Mononuclear cell (primary cell): ENCODE data around the gene CDHR5. TPM values are rescaled to one million over a fixed set of nuclear protein-coding genes. Genes with fewer than 3 reads are reported as not detected.
"Not testable (repeated sequence)": the region's sequence is repeated elsewhere in the genome, so short reads cannot be mapped to it uniquely, and the experiment has no call there.

Source experiments
- H3K27me3 ChIP-seq: 2 replicates; pipeline ENCODE4 v1.6.0; 2011; ENCODE audit warnings: low read length, control low read depth; ENCODE audit not compliant: insufficient read depth
- H3K4me1 ChIP-seq: 2 replicates; pipeline ENCODE4 v1.5.1; 2011; ENCODE audit warnings: mild to moderate bottlenecking, low read length, control low read depth; ENCODE audit not compliant: insufficient read depth
- H3K4me3 ChIP-seq: 2 replicates; pipeline ENCODE4 v1.5.1; 2011; ENCODE audit warnings: mild to moderate bottlenecking, low read length, moderate library complexity
- H3K9me3 ChIP-seq: 2 replicates; pipeline ENCODE4 v1.5.1; 2011; ENCODE audit warnings: low read depth, mild to moderate bottlenecking, control low read depth, low read length
- total RNA-seq: library from RNA; depleted of rRNA; stranded (reverse); fragments of >200 nt; gene quantifications from one replicate; pipeline ENCODE4 v1.2.3, GENCODE V29; 2012

Gene CDHR5
- total RNA-seq: 0.10 TPM

- Histone ChIP-seq H3K4me1 (peaks cover 10% of the 10 kb centered on the region), H3K27me3 (peaks cover 4% of the 10 kb centered on the region), H3K4me3 (no peak within 1 kb of the TSS), H3K9me3 (no peaks in the 10 kb centered on the region)
These were observed at the start of gene CDHR5 for GRCh38 chr11:624705-625635. Gene CDHR5 (minus strand): TSS chr11:624955. CDS start chr11:624902, 53 bp downstream.

DNA sequence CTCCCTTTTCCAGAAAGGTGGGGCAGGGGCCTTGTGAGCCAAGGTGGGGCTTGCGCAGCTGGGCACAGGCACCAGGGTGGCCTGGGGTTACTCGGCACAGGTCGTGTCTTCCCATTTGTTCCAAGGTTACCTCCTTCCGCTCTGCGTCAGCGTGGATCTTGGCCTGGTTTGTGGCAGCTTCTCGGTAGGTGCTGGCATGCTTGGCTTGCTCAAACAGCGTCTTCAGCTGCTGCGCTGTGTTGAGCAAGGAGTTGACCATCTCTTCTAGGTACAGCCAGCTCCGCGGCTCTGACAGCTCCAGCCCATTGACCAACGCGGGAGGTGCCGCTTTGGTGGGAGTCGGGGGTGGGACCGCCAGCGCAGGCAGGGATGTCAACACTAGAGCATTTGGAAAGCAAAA lies 49.7 kb upstream of the CDHR5 start:
- Histone ChIP-seq H3K4me3 (no peak overlapping the region), H3K9me3 (no peaks in the 10 kb centered on the region), H3K27me3 (no peaks in the 10 kb centered on the region), H3K4me1 (no peaks in the 10 kb centered on the region)

- no peaks in the 10 kb centered on the region for H3K9me3 ChIP-seq
- H3K4me3 ChIP-seq: no peak overlapping the region
- H3K27me3 ChIP-seq: no peaks in the 10 kb centered on the region
- H3K4me1 ChIP-seq: no peaks in the 10 kb centered on the region
These were observed 49.1 kb upstream of the CDHR5 start for GRCh38 chr11:673866-674265.

GRCh38 chr11:665704-666281 lies 41.0 kb upstream of the CDHR5 start:
- Histone ChIP-seq H3K27me3 (no peaks in the 10 kb centered on the region), H3K9me3 (no peaks in the 10 kb centered on the region), H3K4me1 (no peaks in the 10 kb centered on the region), H3K4me3 (no peak overlapping the region)

DNA sequence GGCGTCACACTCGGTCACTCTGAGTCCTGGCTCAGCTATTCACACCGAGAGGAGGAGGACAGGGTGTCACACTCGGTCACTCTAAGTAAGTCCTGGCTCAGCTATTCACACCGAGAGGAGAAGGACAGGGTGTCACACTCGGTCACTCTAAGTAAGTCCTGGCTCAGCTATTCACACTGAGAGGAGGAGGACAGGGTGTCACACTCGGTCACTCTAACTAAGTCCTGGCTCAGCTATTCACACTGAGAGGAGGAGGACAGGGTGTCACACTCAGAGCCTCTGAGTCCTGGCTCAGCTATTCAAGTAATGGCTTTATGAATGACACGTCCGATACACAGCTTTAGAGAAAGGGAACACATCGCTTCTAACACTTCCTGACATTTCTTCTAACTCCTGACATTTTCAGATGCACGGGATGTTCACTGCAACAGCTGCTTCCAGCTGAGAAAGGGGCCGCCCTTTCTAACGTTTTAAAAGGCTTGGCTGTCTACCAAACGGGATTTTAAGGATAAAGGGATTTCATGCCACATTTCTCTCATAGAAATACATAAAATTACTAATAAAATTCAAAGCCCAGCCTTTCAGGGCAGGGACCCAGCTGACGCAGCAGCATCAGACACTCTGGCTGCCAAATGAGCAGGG lies 40.4 kb upstream of the CDHR5 start:
- no peaks in the 10 kb centered on the region for H3K4me1 ChIP-seq

DNA sequence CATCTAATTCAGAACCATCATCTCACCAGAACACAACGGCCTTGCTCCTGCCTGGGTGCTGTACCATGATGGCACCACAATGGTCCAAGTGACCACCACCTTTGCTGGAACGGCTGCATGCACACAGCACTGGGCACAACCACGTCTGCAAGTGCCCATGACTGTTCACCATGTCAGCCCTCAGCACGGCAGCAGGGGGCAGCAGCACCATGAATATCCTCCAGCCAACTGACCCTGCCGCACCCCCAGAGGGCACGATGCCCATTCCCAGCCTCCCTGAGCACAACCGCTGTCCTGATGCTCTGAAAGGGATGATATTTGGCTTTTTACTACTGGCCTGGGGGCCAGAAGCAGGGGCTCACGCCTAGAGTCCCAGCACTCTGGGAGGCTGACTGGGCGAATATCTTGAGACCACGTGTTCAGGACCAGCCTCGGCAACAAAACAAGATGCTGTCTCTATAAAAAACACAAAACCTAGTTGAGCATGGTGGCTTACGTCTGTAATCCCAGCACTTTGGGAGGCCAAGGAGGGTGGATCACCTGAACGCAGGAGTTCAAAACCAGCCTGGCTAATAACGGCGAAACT lies 38.0 kb upstream of the CDHR5 start:
- Histone ChIP-seq H3K9me3 (no peaks in the 10 kb centered on the region), H3K4me3 (no peak overlapping the region), H3K27me3 (no peaks in the 10 kb centered on the region)

More for the DNA sequence above, 40.4 kb upstream of the CDHR5 start:
- no peak overlapping the region for H3K4me3 ChIP-seq
- no peaks in the 10 kb centered on the region for H3K27me3 ChIP-seq
- H3K9me3 ChIP-seq: no peaks in the 10 kb centered on the region

DNA sequence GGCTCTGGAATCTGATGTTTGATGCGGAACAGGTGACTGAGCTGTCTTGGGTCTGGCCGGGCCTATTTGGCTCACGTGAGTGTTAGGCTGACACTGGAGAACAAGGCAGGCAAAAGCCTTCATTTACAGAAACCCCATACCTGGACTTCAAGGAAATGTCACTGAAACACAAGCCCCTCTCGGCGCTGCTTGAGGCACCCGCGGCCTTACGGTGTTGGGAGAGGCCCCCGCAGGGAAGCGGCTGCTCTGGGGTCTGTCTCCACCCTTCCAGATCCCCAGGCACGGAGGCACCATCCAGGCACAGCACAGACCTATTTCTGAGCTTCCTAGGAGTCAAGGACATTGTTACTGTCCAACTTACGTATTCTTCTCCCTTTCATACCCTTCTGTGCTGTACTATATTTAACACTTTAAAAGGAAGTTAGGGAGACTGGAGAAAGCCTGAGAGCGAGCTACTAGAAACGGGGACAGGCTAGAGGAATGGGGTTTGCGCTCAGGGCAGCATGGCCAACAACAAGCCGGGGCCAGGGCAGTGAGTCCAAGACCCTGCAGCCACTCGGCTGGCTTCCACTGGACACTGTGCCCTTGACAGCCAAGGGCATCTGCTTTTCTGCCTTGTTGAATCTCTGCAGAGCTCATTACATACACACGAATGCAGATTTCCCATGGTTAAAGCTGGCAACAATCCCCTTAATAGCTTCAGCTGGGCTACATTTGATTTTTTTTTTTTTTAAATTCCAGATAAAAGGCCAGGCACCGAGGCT lies 36.1 kb upstream of the CDHR5 start:
- Histone ChIP-seq H3K27me3 (no peaks in the 10 kb centered on the region), H3K4me1 (no peaks in the 10 kb centered on the region), H3K4me3 (no peak overlapping the region)

More for the DNA sequence above, 38.0 kb upstream of the CDHR5 start:
- no peaks in the 10 kb centered on the region for H3K4me1 ChIP-seq

GRCh38 chr11:660281-660680 lies 35.5 kb upstream of the CDHR5 start:
- no peaks in the 10 kb centered on the region for H3K9me3 ChIP-seq
- no peaks in the 10 kb centered on the region for H3K27me3 ChIP-seq
- no peak overlapping the region for H3K4me3 ChIP-seq
- H3K4me1 ChIP-seq: no peaks in the 10 kb centered on the region

More for the DNA sequence above, 36.1 kb upstream of the CDHR5 start:
- H3K9me3 ChIP-seq: no peaks in the 10 kb centered on the region

DNA sequence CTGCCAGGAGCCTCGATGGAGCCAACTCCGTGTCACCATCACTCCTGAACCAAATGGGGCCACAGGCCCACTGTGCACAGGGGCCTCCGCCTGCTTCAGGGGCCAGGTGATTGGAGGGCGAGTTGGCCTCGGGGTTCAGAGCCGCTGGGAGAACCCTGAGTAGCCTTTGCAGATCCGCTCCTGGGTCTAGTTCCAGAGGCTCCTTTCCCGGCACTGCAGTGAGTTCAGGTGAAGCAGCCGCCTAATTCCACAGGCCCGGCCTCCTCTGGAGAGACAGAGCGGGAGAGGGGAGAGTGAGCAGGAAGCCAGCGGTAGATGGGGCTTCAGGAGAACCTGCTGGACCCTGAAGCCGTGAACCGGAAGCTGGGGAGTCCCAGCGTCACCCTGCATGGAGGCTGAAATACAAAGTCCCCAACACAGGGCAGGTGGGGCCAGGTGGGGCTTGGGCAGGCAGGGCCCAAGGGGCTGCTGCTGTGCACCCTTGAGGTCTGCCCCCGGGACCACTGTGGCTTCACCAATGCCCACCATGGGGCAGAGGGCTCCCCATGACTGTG lies 34.9 kb upstream of the CDHR5 start:
- Histone ChIP-seq H3K4me1 (no peaks in the 10 kb centered on the region), H3K9me3 (no peaks in the 10 kb centered on the region), H3K4me3 (no peak overlapping the region), H3K27me3 (no peaks in the 10 kb centered on the region)

DNA sequence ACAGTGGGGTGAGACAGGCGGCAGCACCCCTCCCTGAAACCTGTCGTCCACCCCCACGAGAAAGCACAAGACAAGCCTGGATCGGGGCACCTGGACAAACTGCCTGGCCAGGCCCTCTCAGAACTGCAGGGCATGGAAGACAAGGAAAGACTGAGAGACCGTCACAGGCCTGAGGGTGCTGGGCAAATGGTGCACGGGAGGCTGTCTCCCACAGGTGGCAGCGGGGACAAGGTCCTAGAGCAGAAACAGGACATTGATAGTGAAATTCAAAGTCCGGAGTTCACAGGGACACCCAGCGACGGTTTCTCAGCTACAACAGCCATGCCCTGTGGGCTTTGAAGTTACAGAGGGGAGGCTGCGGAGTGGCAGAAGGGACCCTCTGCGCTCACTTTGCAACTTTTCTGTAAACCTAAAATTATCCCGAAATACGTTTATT lies 33.0 kb upstream of the CDHR5 start:
- Histone ChIP-seq H3K4me1 (no peaks in the 10 kb centered on the region), H3K4me3 (no peak overlapping the region), H3K9me3 (no peaks in the 10 kb centered on the region), H3K27me3 (no peaks in the 10 kb centered on the region)

- Histone ChIP-seq H3K4me3 (no peak overlapping the region), H3K27me3 (no peaks in the 10 kb centered on the region), H3K9me3 (no peaks in the 10 kb centered on the region), H3K4me1 (no peaks in the 10 kb centered on the region)
These were observed 32.1 kb upstream of the CDHR5 start for GRCh38 chr11:656866-657265.

DNA sequence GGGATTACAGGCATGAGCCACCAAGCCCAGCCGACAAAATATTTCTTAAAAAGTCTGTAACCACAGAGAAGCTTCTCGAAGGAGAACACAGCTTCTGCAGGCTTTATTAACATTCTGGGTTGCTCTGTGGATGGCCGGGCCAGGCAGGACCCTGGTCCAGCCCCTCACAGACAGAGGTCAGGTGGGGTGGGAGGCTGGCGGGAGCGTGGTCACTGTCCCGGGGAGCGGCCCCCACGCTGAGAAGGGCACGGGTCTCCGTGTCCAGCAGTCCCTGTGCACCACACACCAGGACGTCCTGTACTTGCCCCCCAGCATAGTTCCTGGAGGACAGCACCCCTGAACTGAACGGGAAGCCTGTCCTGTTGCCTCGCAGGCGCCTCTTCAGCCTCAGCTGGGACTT lies 31.7 kb upstream of the CDHR5 start:
- Histone ChIP-seq H3K27me3 (no peaks in the 10 kb centered on the region), H3K4me1 (no peaks in the 10 kb centered on the region), H3K4me3 (no peak overlapping the region), H3K9me3 (no peaks in the 10 kb centered on the region)

GRCh38 chr11:655036-655726 lies 30.4 kb upstream of the CDHR5 start:
- H3K4me3 ChIP-seq: no peak overlapping the region
- H3K9me3 ChIP-seq: no peaks in the 10 kb centered on the region
- no peaks in the 10 kb centered on the region for H3K27me3 ChIP-seq
- H3K4me1 ChIP-seq: no peaks in the 10 kb centered on the region

DNA sequence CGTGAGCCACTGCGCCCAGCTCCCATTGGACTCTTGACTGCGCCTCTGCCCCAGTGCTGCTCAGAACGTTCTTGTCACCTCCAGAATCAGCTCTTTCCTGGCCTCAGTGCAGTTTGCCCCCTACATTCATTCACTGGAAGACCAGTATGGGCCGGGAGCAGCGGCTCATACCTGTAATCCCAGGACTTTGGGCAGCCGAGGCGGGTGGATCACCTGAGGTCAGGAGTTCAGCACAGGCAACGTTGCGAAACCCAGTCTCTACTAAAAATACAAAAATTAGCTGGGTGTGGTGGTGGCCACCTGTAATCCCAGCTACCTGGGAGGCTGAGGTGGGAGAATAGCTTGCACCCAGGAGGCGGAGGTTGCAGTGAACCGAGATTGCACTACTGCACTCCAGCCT lies 29.7 kb upstream of the CDHR5 start:
- H3K4me3 ChIP-seq, H3K9me3 ChIP-seq, H3K27me3 ChIP-seq, H3K4me1 ChIP-seq: not testable (repeated sequence)
